Hepatocyte (in vitro differentiated cells): ENCODE data around the gene SYNGR1.

ENCODE experiments used
- CTCF ChIP-seq: fragments of 200-600 bp; sonication (generic); IDR thresholded peaks from 2 replicates; pipeline ENCODE4 v1.5.1; 2016; ENCODE audit warnings: antibody characterized with exemption, mild to moderate bottlenecking; ENCODE audit not compliant: poor library complexity
- EZH2 ChIP-seq: fragments of 200-600 bp; sonication (generic); IDR thresholded peaks from 2 replicates; pipeline ENCODE4 v1.6.1; 2016; ENCODE audit warnings: antibody characterized with exemption, mild to moderate bottlenecking, borderline replicate concordance

DNA sequence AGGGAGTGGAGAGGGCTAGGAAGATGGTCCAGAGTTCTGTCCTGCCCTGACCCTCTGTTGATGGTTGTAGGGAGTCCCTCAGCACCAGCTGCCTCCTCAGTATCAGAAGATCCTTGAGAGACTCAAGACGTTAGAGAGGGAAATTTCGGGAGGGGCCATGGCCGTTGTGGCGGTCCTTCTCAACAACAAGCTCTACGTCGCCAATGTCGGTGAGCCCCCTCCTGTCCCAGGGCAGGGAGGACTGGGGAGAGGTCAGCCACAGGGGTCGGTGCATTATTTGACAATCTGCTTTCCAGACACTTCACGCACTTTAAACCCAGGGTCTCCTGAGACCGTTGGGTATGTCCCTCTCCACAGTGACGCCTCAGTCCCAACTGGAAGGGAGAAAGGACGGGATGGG lies 67.8 kb downstream of the SYNGR1 start:
- TF ChIP-seq CTCF (no peak), EZH2 (no peak)
